Measurements from ENCODE around the gene GPC5.

GRCh38 chr13:91360246-91360751 is 38.1 kb upstream of the GPC5 start:
- TF ChIP-seq CTCF (IDR thresholded peaks at IDR 0.05; ENCODE audit: low read depth, low read length, missing input control) (no peak), YY1 (IDR thresholded peaks at IDR 0.05) (no peak), GABPA (IDR thresholded peaks at IDR 0.05 in 1 of 2, conservative IDR thresholded peaks at IDR 0.05 in 1 of 2) (no peak), REST (IDR thresholded peaks at IDR 0.05) (no peak), TAF1 (conservative IDR thresholded peaks at IDR 0.05) (no peak), ATF3 (IDR thresholded peaks at IDR 0.05) (no peak), RAD21 (IDR thresholded peaks at IDR 0.05) (no peak), MAX (IDR thresholded peaks at IDR 0.05) (no peak), SP1 (IDR thresholded peaks at IDR 0.05) (no peak)
